ENCODE measurements around the gene PTPRD. TPM values are rescaled to one million over a fixed set of nuclear protein-coding genes. Genes with fewer than 3 reads are reported as not detected.

Gene PTPRD
- total RNA-seq, 1 donor, result 11.5 TPM

- no peak overlapping the region for H3K4me3 ChIP-seq (ENCODE audit: low read depth, low read length)
- no peak for TF ChIP-seq CTCF (IDR thresholded peaks at IDR 0.05; ENCODE audit: insufficient read depth, low read length)
- no peak for DNase-seq (ENCODE audit: low read depth)
These were observed 408.5 kb downstream of the PTPRD start for GRCh38 chr9:10204276-10204675.

GRCh38 chr9:10173561-10173960, 439.2 kb downstream of the PTPRD start:
- DNase-seq (ENCODE audit: low read depth), result no peak
- no peak for TF ChIP-seq CTCF (IDR thresholded peaks at IDR 0.05; ENCODE audit: insufficient read depth, low read length)
- no peak overlapping the region for H3K4me3 ChIP-seq (ENCODE audit: low read depth, low read length)

GRCh38 chr9:10172476-10172875, 440.3 kb downstream of the PTPRD start:
- TF ChIP-seq CTCF (IDR thresholded peaks at IDR 0.05; ENCODE audit: insufficient read depth, low read length), result no peak
- no peak for DNase-seq (ENCODE audit: low read depth)
- no peak overlapping the region for H3K4me3 ChIP-seq (ENCODE audit: low read depth, low read length)

GRCh38 chr9:10168241-10168640, 444.6 kb downstream of the PTPRD start:
- TF ChIP-seq CTCF (IDR thresholded peaks at IDR 0.05; ENCODE audit: insufficient read depth, low read length), result no peak
- H3K4me3 ChIP-seq (ENCODE audit: low read depth, low read length), result no peak overlapping the region
- no peak for DNase-seq (ENCODE audit: low read depth)

GRCh38 chr9:10148796-10149195, 464.0 kb downstream of the PTPRD start:
- no peak for TF ChIP-seq CTCF (IDR thresholded peaks at IDR 0.05; ENCODE audit: insufficient read depth, low read length)
- no peak for DNase-seq (ENCODE audit: low read depth)
- no peak overlapping the region for H3K4me3 ChIP-seq (ENCODE audit: low read depth, low read length)

GRCh38 chr9:10146517-10147331, 466.1 kb downstream of the PTPRD start:
- no peak for TF ChIP-seq CTCF (IDR thresholded peaks at IDR 0.05; ENCODE audit: insufficient read depth, low read length)
- no peak overlapping the region for H3K4me3 ChIP-seq (ENCODE audit: low read depth, low read length)
- no peak for DNase-seq (ENCODE audit: low read depth)

GRCh38 chr9:10144355-10144754, 468.4 kb downstream of the PTPRD start:
- no peak for TF ChIP-seq CTCF (IDR thresholded peaks at IDR 0.05; ENCODE audit: insufficient read depth, low read length)
- DNase-seq (ENCODE audit: low read depth), result no peak
- no peak overlapping the region for H3K4me3 ChIP-seq (ENCODE audit: low read depth, low read length)
